ENCODE data around the gene TTC12. TPM values are rescaled to one million over a fixed set of nuclear protein-coding genes. Genes with fewer than 3 reads are reported as not detected.

The TTC12 gene
- total RNA-seq, 2 donors from 2014 or later: 4.6 to 6.3 TPM

DNA sequence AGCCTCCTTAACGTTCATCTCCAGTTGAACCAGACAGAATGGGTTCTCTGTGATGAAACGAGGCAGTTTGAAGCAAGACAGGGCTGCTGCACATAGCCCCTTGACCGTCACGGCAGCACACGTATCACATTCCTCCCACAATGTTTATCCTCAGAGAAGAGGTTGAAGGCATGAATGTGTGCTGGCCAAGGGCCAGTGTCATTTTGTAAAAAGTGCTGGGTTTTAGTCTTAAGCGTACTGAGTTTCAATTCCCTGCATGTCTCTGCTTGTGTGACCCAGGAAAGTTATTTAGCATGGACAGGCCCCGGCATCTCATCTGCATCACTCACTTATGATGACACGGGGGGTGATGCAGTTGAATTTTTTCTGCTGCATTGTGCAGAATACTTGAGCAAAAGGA lies 31.6 kb downstream of the TTC12 start:
- no peaks in the 10 kb centered on the region for H3K4me1 ChIP-seq
- H3K9me3 ChIP-seq: no peaks in the 10 kb centered on the region
- no peak overlapping the region for H3K27ac ChIP-seq
- TF ChIP-seq CTCF (IDR thresholded peaks at IDR 0.05): no peak
- H3K36me3 ChIP-seq: peaks cover 42% of the 10 kb centered on the region
- no peak for DNase-seq (ENCODE audit: low spot score)
- H3K4me3 ChIP-seq: no peak overlapping the region
- H3K27me3 ChIP-seq: no peaks in the 10 kb centered on the region

GRCh38 chr11:113349528-113349927 lies 35.1 kb downstream of the TTC12 start:
- DNase-seq (ENCODE audit: low spot score): no peak
- Histone ChIP-seq H3K27me3 (no peaks in the 10 kb centered on the region), H3K4me1 (no peaks in the 10 kb centered on the region), H3K36me3 (peaks cover 39% of the 10 kb centered on the region), H3K4me3 (no peak overlapping the region), H3K27ac (no peak overlapping the region), H3K9me3 (peaks cover 0 to 4% of the 10 kb centered on the region in 2 donors)
- no peak for TF ChIP-seq CTCF (IDR thresholded peaks at IDR 0.05)

DNA sequence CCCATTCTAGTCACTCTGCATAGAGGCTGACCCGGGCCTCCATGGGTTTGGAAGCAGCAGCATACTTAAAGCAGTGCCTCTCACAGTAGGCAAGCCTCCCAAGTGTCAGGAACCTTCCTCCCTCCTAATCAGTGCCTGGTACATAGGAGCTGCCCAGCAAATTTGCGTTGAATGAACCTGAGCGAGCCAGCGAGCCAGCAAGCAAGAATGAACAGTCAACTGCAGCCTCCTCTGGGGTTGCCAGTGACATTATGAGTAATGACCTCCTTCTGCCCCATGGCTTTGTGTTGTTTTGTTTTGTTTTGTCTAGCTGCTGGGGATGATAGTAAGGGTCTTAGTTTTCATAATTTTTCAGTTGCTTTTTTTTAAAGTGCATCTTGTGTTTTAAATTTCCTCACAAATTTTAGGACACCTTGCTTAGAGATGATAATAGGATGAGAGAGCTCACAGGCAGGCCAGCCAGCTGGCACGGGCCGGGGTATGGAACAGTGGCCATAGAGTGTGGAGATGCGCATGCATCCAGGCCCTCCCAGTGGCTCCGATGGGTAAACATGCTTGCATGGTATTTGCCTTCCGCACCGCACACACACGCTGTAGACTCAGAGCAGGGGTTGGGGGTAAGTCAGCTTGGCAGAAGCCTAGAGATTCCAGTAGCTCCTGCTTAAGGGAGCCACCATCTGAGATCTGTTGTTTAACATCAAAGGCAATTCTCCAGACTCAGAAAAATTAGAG lies 36.1 kb downstream of the TTC12 start:
- Histone ChIP-seq H3K9me3 (peaks cover 0 to 14% of the 10 kb centered on the region in 2 donors), H3K4me1 (no peaks in the 10 kb centered on the region), H3K36me3 (peaks cover 42% of the 10 kb centered on the region), H3K27ac (no peak overlapping the region), H3K27me3 (no peaks in the 10 kb centered on the region), H3K4me3 (no peak overlapping the region)
- TF ChIP-seq CTCF (IDR thresholded peaks at IDR 0.05): no peak
- no peak for DNase-seq (ENCODE audit: low spot score)

DNA sequence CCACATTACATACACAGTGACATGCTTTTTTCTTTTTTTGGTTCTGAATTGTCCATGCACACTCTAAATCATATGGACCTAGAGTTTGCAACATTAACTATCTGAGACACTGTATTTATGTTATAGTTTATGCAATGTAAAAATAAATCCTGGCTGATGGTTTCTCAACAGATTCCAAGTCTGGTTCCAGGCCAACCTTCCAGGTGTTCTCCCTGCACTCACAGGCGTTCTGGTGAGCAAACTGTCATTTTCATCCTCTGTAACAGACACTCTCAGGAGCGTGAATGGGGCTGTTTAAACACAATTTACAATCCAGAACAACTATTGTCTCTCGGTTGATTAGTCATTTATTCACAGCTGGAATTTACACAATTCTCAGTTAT lies 36.7 kb downstream of the TTC12 start:
- TF ChIP-seq CTCF (IDR thresholded peaks at IDR 0.05): no peak
- no peak overlapping the region for H3K27ac ChIP-seq
- no peaks in the 10 kb centered on the region for H3K27me3 ChIP-seq
- H3K4me3 ChIP-seq: no peak overlapping the region
- H3K9me3 ChIP-seq: peaks cover 0 to 20% of the 10 kb centered on the region in 2 donors
- H3K36me3 ChIP-seq: peaks cover 48% of the 10 kb centered on the region
- DNase-seq (ENCODE audit: low spot score): no peak
- no peaks in the 10 kb centered on the region for H3K4me1 ChIP-seq

- Histone ChIP-seq H3K36me3 (peaks cover 52% of the 10 kb centered on the region), H3K27ac (no peak overlapping the region), H3K4me1 (no peaks in the 10 kb centered on the region), H3K4me3 (no peak overlapping the region), H3K9me3 (peaks cover 0 to 24% of the 10 kb centered on the region in 2 donors), H3K27me3 (no peaks in the 10 kb centered on the region)
- no peak for DNase-seq (ENCODE audit: low spot score)
- no peak for TF ChIP-seq CTCF (IDR thresholded peaks at IDR 0.05)
Observed at GRCh38 chr11:113351480-113351879, 37.1 kb downstream of the TTC12 start.

DNA sequence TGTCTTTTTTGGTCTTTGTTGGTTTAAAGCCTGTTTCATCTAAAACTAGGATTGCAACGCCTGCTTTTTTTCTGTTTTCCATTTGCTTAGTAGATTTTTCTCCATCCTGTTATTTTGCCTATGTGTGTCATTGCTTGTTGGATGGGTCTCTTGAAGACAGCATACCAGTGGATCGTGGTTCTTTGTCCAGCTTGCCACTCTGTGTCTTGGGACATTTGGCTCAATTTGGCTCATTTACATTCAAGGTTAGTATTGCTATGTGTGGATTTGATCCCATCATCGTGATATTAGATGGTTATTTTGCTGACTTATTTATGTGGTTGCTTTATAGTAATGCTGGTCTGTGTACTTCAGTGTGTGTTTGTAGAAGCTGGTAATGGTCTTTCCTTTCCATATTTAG lies 41.8 kb downstream of the TTC12 start:
- Histone ChIP-seq H3K9me3 (peaks cover 0 to 31% of the 10 kb centered on the region in 2 donors), H3K4me3 (no peak overlapping the region), H3K27me3 (no peaks in the 10 kb centered on the region), H3K4me1 (no peaks in the 10 kb centered on the region), H3K36me3 (peaks cover 76% of the 10 kb centered on the region), H3K27ac (no peak overlapping the region)
- no peak for TF ChIP-seq CTCF (IDR thresholded peaks at IDR 0.05)
- no peak for DNase-seq (ENCODE audit: low spot score)

Data from right atrium auricular region (tissue), 2 donors.